Dendritic cell treated with granulocyte-macrophage colony-stimulating factor and Interleukin-4, amounts not matched to agents 40 ng/mL and 50 ng/mL, for 4 days (primary cell): ENCODE data around the gene RBPJL.
A peak's percentile ranks its signal among the peaks of the same experiment; 100 is the strongest.

Source experiments
- H3K27ac Mint-ChIP-seq: one replicate; pipeline ENCODE4 v1.8.0; 2022; ENCODE audit warnings: mild to moderate bottlenecking, mixed read lengths
- H3K27me3 Mint-ChIP-seq: one replicate; pipeline ENCODE4 v1.8.0; 2022; ENCODE audit warnings: mild to moderate bottlenecking, mixed read lengths
- H3K36me3 Mint-ChIP-seq: one replicate; pipeline ENCODE4 v1.8.0; 2022; ENCODE audit warnings: low read depth, mixed read lengths
- H3K4me1 Mint-ChIP-seq: one replicate; pipeline ENCODE4 v1.8.0; 2022; ENCODE audit warnings: low read depth, mixed read lengths
- H3K4me3 Mint-ChIP-seq: one replicate; pipeline ENCODE4 v1.8.0; 2022; ENCODE audit warnings: mild to moderate bottlenecking, moderate library complexity, mixed read lengths
- H3K9me3 Mint-ChIP-seq: one replicate; pipeline ENCODE4 v1.8.0; 2022; ENCODE audit warnings: mixed read lengths
- intact Hi-C: fragments of 100-400 bp; cut with micrococcal nuclease; formaldehyde crosslinking; loops from one replicate; pipeline ENCODE4 v1.15.0; 2022

Gene RBPJL

DNA sequence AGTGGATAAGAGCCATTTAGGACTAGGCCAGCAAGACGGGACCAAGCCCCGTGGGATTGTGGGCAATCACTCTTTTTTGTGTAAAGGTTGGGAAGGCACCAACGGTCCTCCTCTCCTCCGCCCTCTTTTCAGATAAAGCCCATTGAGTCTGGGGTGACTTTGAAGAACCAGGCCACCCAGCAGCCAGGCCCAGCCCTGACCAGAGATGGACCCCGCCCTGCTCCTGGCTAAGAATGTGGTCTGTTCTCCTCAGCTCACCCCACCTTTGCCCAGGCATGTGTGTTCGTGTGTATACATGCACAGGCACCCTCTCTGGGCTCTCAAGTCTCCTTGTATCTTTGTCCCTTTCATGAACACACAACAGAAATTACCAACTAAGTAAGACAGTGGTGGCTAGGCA is 32.4 kb downstream of the RBPJL start:
- intact Hi-C loops = no loop called here
- H3K4me3 Mint-ChIP-seq = no peak overlapping the region
- no peak overlapping the region for H3K27ac Mint-ChIP-seq
- H3K36me3 Mint-ChIP-seq = peaks cover 66% of the 10 kb centered on the region
- no peaks in the 10 kb centered on the region for H3K27me3 Mint-ChIP-seq
- no peaks in the 10 kb centered on the region for H3K9me3 Mint-ChIP-seq
- peaks cover 77% of the 10 kb centered on the region for H3K4me1 Mint-ChIP-seq

GRCh38 chr20:45339799-45340198 is 33.2 kb downstream of the RBPJL start:
- no peaks in the 10 kb centered on the region for H3K27me3 Mint-ChIP-seq
- H3K4me3 Mint-ChIP-seq = no peak overlapping the region
- peaks cover 85% of the 10 kb centered on the region for H3K4me1 Mint-ChIP-seq
- intact Hi-C loops = no loop called here
- H3K9me3 Mint-ChIP-seq = no peaks in the 10 kb centered on the region
- peaks cover 63% of the 10 kb centered on the region for H3K36me3 Mint-ChIP-seq
- no peak overlapping the region for H3K27ac Mint-ChIP-seq

DNA sequence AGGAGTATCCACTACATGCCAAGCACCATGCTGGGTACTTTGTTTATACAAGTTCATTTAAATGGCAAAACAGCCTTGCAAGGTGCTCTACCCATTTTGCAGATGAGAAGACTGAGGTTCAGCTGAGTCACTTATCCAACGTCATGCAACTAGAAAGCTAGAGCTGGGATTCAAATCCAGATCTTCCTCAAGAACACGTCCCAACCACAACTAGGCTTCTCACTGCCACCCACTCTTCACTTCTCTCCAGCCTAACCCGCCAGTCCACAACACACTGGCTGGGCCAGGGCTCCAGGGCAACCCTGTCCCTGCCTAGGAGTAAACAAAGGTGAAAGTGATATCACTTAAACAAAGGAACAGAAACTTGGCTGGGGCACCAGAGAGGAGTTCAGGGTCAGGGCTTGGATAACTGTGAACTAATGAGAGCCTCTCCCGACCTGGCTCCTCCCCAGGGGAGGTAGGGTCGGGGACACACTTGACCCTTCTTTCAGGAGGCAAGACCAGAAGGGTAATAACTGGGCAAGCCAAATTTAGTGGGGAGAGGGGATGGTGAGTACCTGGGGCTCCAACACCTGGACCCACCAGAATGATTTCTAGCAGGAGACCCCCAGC is 33.7 kb downstream of the RBPJL start:
- intact Hi-C loops = no loop called here
- Mint-ChIP-seq H3K4me1 (peaks cover 88% of the 10 kb centered on the region), H3K4me3 (no peak overlapping the region), H3K36me3 (peaks cover 58% of the 10 kb centered on the region), H3K9me3 (no peaks in the 10 kb centered on the region), H3K27me3 (no peaks in the 10 kb centered on the region), H3K27ac (no peak overlapping the region)

DNA sequence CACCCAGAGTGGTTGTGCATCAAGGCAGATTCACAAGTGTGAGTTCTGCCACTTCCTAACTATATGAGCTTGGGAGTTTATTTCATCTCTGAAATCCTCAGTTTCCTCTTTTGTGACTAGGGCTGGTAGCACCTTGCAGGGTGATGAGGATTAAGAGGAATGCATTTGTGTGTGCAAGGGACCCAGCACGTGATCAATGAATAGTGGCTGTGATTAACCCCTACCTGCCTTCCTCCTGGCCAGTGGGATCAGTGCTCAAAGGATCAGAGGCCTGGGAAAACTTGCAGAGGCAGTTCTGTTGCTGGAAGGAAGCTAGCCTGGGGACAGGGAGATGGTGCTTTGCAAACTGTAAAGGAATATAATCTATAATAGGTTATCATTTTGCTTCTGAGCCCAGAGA is 34.3 kb downstream of the RBPJL start:
- peaks cover 88% of the 10 kb centered on the region for H3K4me1 Mint-ChIP-seq
- H3K36me3 Mint-ChIP-seq = peaks cover 52% of the 10 kb centered on the region
- no peaks in the 10 kb centered on the region for H3K27me3 Mint-ChIP-seq
- H3K9me3 Mint-ChIP-seq = no peaks in the 10 kb centered on the region
- peak overlapping the region; percentile 58 for H3K27ac Mint-ChIP-seq
- intact Hi-C loops = no loop called here
- H3K4me3 Mint-ChIP-seq = no peak overlapping the region

- Mint-ChIP-seq H3K4me3 (no peak overlapping the region), H3K4me1 (peaks cover 94% of the 10 kb centered on the region), H3K27me3 (no peaks in the 10 kb centered on the region), H3K27ac (no peak overlapping the region), H3K36me3 (peaks cover 47% of the 10 kb centered on the region), H3K9me3 (no peaks in the 10 kb centered on the region)
- intact Hi-C loops = no loop called here
Measured at GRCh38 chr20:45341579-45341938, 34.9 kb downstream of the RBPJL start.

DNA sequence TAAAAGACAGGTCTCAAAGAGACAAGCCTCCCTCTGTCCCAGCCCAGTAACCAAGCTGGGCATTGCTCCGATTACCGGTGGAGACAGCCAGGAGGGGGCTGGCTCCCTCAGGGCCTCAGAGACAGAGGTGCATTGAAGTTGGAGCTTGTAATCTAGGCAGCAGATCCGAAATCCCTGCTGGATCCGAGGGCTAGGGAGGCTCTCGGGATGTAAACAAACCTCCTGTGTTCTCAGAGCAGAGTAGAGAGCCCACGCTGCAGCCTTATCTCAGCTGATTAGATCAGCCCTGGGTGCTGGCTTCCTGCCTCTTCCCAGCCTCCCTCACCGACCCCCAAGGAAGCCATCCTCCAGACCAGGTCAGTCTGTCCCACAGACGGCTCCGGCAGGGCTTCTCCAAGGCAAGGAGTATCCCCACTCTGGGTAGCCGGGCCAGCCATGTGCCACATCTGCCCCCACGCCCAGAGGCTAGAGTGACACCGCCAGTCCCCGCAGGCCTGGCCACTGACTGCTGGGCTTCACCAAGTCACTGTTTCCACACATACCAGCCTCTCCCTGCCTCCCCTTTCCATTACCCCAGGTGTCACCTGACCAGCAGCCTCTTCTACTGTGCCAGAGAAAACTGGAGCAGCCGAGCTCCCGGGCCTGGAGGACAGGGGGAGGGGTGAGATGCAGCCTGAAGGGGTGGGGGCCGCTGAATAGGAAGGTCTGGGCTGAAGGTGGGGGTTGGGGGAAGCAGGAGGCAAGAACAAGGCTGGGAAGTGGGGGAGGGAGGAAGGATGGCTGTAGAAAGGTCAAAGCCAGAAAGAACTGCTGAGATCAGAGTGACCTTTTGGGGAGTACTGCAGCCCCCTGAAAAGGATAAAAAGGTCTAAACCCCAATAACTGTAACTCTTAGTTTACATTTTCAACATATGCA is 35.6 kb downstream of the RBPJL start:
- H3K4me3 Mint-ChIP-seq = no peak overlapping the region
- H3K9me3 Mint-ChIP-seq = no peaks in the 10 kb centered on the region
- H3K27me3 Mint-ChIP-seq = no peaks in the 10 kb centered on the region
- peaks cover 94% of the 10 kb centered on the region for H3K4me1 Mint-ChIP-seq
- H3K27ac Mint-ChIP-seq = no peak overlapping the region
- intact Hi-C loops = no loop called here
- peaks cover 41% of the 10 kb centered on the region for H3K36me3 Mint-ChIP-seq

GRCh38 chr20:45342855-45343531 is 36.4 kb downstream of the RBPJL start:
- H3K27me3 Mint-ChIP-seq = no peaks in the 10 kb centered on the region
- H3K9me3 Mint-ChIP-seq = no peaks in the 10 kb centered on the region
- intact Hi-C loops = no loop called here
- no peak overlapping the region for H3K4me3 Mint-ChIP-seq
- H3K27ac Mint-ChIP-seq = no peak overlapping the region
- H3K36me3 Mint-ChIP-seq = peaks cover 38% of the 10 kb centered on the region
- peaks cover 91% of the 10 kb centered on the region for H3K4me1 Mint-ChIP-seq

DNA sequence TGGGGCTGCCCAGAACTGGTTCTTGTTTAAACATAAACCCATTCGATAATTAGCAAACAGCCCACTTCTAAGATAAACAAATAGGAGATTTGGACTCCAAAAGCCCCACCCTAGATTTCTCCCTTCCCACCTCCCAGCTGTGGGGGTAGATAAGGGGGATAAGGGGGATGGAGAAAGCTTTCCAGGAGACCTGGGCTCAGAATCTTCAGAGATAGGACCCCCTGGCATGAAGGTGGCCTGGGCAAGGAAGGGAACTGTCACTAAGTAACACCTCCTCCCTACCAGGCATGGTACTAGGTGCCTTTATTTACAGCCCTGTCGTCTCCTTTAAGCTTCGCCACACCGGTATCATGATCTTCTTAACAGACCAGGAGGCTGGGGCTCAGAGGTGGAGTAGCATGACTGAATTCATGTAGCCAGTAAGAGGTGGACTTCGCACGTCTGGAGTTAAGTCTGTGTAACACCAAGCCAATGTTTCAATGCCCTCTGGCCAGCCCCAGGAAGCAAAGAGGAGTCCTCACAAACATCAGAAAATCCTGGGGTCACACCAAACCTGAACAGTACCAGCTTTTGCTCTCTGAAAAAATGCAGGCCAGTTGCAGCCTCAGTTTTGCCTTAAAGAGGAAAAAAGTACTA is 37.0 kb downstream of the RBPJL start:
- Mint-ChIP-seq H3K36me3 (peaks cover 37% of the 10 kb centered on the region), H3K9me3 (no peaks in the 10 kb centered on the region), H3K4me3 (no peak overlapping the region), H3K27ac (no peak overlapping the region), H3K27me3 (no peaks in the 10 kb centered on the region), H3K4me1 (peaks cover 92% of the 10 kb centered on the region)
- intact Hi-C loops = no loop called here

GRCh38 chr20:45344168-45344860 is 37.7 kb downstream of the RBPJL start:
- H3K9me3 Mint-ChIP-seq = no peaks in the 10 kb centered on the region

GRCh38 chr20:45345104-45345936 is 38.7 kb downstream of the RBPJL start:
- intact Hi-C loops = no loop called here
- Mint-ChIP-seq H3K4me1 (peaks cover 82% of the 10 kb centered on the region), H3K27ac (peak overlapping the region; percentile 52), H3K4me3 (no peak overlapping the region), H3K36me3 (peaks cover 20% of the 10 kb centered on the region), H3K27me3 (no peaks in the 10 kb centered on the region), H3K9me3 (no peaks in the 10 kb centered on the region)

More at GRCh38 chr20:45344168-45344860, 37.7 kb downstream of the RBPJL start:
- H3K27ac Mint-ChIP-seq = no peak overlapping the region
- intact Hi-C loops = no loop called here
- H3K27me3 Mint-ChIP-seq = no peaks in the 10 kb centered on the region
- peak overlapping the region; percentile 50 for H3K4me3 Mint-ChIP-seq
- H3K4me1 Mint-ChIP-seq = peaks cover 86% of the 10 kb centered on the region
- peaks cover 30% of the 10 kb centered on the region for H3K36me3 Mint-ChIP-seq

- peak overlapping the region; percentile 52 for H3K27ac Mint-ChIP-seq
- no peaks in the 10 kb centered on the region for H3K27me3 Mint-ChIP-seq
- peaks cover 74% of the 10 kb centered on the region for H3K4me1 Mint-ChIP-seq
- H3K9me3 Mint-ChIP-seq = no peaks in the 10 kb centered on the region
- intact Hi-C loops = no loop called here
- peak overlapping the region; percentile 80 for H3K4me3 Mint-ChIP-seq
- peaks cover 11% of the 10 kb centered on the region for H3K36me3 Mint-ChIP-seq
Measured at GRCh38 chr20:45346291-45346718, 39.7 kb downstream of the RBPJL start.

GRCh38 chr20:45346851-45347250 is 40.2 kb downstream of the RBPJL start:
- H3K36me3 Mint-ChIP-seq = peaks cover 11% of the 10 kb centered on the region
- H3K4me1 Mint-ChIP-seq = peaks cover 71% of the 10 kb centered on the region
- H3K27ac Mint-ChIP-seq = peak overlapping the region; percentile 83
- peak overlapping the region; percentile 80 for H3K4me3 Mint-ChIP-seq
- H3K27me3 Mint-ChIP-seq = no peaks in the 10 kb centered on the region
- H3K9me3 Mint-ChIP-seq = no peaks in the 10 kb centered on the region
- intact Hi-C loops = no loop called here
